Measurements from ENCODE around the gene NHERF2. TPM values are rescaled to one million over a fixed set of nuclear protein-coding genes. Genes with fewer than 3 reads are reported as not detected.

Gene NHERF2
- total and polyA plus RNA-seq, 9 of the 15 experiments (the other 6 are each of a cell fraction or from before 2014, with no cell fraction given) = 0.15 to 42.0 (median 12.5) TPM

GRCh38 chr16:1983544-1984346, 43.0 kb upstream of the NHERF2 start, which contains the start of gene GFER (continued):
- TF ChIP-seq ZNF449 (CRISPR knock-in tag; IDR thresholded peaks at IDR 0.05) (no peak), BMI1 (IDR thresholded peaks at IDR 0.05; ENCODE audit: low read length) (peak; percentile 54; the same call in 1 of the 2 replicates), TOE1 (IDR thresholded peaks at IDR 0.05; ENCODE audit: borderline replicate concordance) (no peak; the same call in 1 of the 2 replicates), TOE1 (CRISPR knock-in tag; IDR thresholded peaks at IDR 0.05; ENCODE audit: borderline replicate concordance, low read depth) (peak; percentile 80; the same call in 1 of the 2 replicates), ZBTB7A (IDR thresholded peaks at IDR 0.05; ENCODE audit: borderline replicate concordance, control insufficient read depth, low read depth, low read length) (peak; percentile 79; the same call in 1 of the 2 replicates), CBX5 (IDR thresholded peaks at IDR 0.05; ENCODE audit: borderline replicate concordance, low read depth) (no peak), E2F8 (IDR thresholded peaks at IDR 0.05; ENCODE audit: low read depth, partially characterized antibody) (no peak), CAMTA2 (CRISPR knock-in tag; conservative IDR thresholded peaks at IDR 0.05) (no peak), POU5F1 (IDR thresholded peaks at IDR 0.05; ENCODE audit: borderline replicate concordance, low read depth, low read length, partially characterized antibody) (no peak), RBFOX2 (IDR thresholded peaks at IDR 0.05; ENCODE audit: low read depth, low read length) (peak; percentile 83), RBM22 (IDR thresholded peaks at IDR 0.05; ENCODE audit: low read depth, low read length, poor library complexity, severe bottlenecking) (peak; percentile 91), ARNT (IDR thresholded peaks at IDR 0.05) (no peak), ERF (CRISPR knock-in tag; IDR thresholded peaks at IDR 0.05) (no peak), PREB (CRISPR knock-in tag; IDR thresholded peaks at IDR 0.05) (peak; percentile 96; the same call in 1 of the 2 replicates), HSF4 (CRISPR knock-in tag; IDR thresholded peaks at IDR 0.05; ENCODE audit: borderline replicate concordance) (no peak), ZFP91 (CRISPR knock-in tag; IDR thresholded peaks at IDR 0.05) (peak; percentile 57; the same call in 1 of the 2 replicates), BRF2 (IDR thresholded peaks at IDR 0.05; ENCODE audit: borderline replicate concordance, insufficient read depth, insufficient read length) (no peak), ZNF707 (CRISPR knock-in tag; conservative IDR thresholded peaks at IDR 0.05) (no peak)

Data from K562 (cell line).